GM18511 (cell line): ENCODE data around the gene XKR8.
"Not testable (repeated sequence)": the region's sequence is repeated elsewhere in the genome, so short reads cannot be mapped to it uniquely, and the experiment has no call there.

Source experiments
- ATAC-seq: cut with Tn5 transposase; IDR thresholded peaks from one replicate; pipeline ENCODE4 v1.9.1; 2021; ENCODE audit warnings: mild to moderate bottlenecking, moderate library complexity; ENCODE audit not compliant: unreplicated experiment

The XKR8 gene

GRCh38 chr1:27980216-27980845 lies 20.6 kb downstream of the XKR8 start:
- no peak for ATAC-seq

- ATAC-seq = no peak
Observed at GRCh38 chr1:27981145-27981544, 21.4 kb downstream of the XKR8 start.

GRCh38 chr1:27990920-27991537 lies 31.3 kb downstream of the XKR8 start:
- no peak for ATAC-seq

- no peak for ATAC-seq
Observed at GRCh38 chr1:27992276-27992675, 32.5 kb downstream of the XKR8 start.

- ATAC-seq = no peak
Observed at GRCh38 chr1:27993241-27993640, 33.5 kb downstream of the XKR8 start.

- ATAC-seq = no peak
Observed at GRCh38 chr1:27994060-27994459, 34.3 kb downstream of the XKR8 start.

- not testable (repeated sequence) for ATAC-seq
Observed at GRCh38 chr1:27994526-27994925, 34.8 kb downstream of the XKR8 start.

GRCh38 chr1:27999055-27999454 lies 39.3 kb downstream of the XKR8 start:
- no peak for ATAC-seq

GRCh38 chr1:28002600-28002999 lies 42.8 kb downstream of the XKR8 start:
- no peak for ATAC-seq

- ATAC-seq = not testable (repeated sequence)
Observed at GRCh38 chr1:28003117-28003516, 43.3 kb downstream of the XKR8 start.

GRCh38 chr1:28010969-28011368 lies 51.2 kb downstream of the XKR8 start:
- ATAC-seq = no peak
